ENCODE measurements around the gene SLAMF6.

DNA sequence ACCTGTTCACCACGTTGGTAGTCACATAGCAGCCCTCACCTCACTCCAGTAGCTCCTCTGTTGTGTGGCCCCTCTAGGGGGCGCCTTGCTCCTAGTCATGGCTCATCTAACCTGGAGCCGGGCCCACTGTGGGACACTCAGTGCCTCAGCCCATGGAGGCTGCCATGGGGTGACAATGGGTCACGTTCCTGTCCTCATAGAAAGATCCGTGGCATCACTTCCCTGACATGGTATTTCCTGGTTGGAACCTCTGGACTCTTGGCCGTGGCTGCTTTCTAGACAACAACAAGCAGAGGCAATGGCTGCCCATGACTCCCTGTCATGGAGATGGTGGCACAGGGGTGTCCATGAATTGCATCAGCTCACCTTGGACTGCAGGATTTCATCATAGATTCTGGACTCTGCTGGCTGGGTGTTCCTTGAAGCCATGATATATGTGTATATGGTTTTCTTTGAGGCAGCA lies 27.5 kb upstream of the SLAMF6 start:
- TF ChIP-seq RAD21 (conservative IDR thresholded peaks at IDR 0.05 in 1 of 2, IDR thresholded peaks at IDR 0.05 in 1 of 2) (no peak), EP300 (IDR thresholded peaks at IDR 0.05) (no peak), NPAS2 (CRISPR knock-in tag; IDR thresholded peaks at IDR 0.05; ENCODE audit: borderline replicate concordance) (no peak), POLR2A (IDR thresholded peaks at IDR 0.05; ENCODE audit: low read length) (no peak), CBX8 (IDR thresholded peaks at IDR 0.05) (no peak), RNF2 (IDR thresholded peaks at IDR 0.05; ENCODE audit: borderline replicate concordance, low read depth) (no peak), CHD2 (IDR thresholded peaks at IDR 0.05; ENCODE audit: low read length, partially characterized antibody) (no peak), KDM1A (IDR thresholded peaks at IDR 0.05; ENCODE audit: low read depth) (no peak)
- TF ChIP-seq, protein P1, sequence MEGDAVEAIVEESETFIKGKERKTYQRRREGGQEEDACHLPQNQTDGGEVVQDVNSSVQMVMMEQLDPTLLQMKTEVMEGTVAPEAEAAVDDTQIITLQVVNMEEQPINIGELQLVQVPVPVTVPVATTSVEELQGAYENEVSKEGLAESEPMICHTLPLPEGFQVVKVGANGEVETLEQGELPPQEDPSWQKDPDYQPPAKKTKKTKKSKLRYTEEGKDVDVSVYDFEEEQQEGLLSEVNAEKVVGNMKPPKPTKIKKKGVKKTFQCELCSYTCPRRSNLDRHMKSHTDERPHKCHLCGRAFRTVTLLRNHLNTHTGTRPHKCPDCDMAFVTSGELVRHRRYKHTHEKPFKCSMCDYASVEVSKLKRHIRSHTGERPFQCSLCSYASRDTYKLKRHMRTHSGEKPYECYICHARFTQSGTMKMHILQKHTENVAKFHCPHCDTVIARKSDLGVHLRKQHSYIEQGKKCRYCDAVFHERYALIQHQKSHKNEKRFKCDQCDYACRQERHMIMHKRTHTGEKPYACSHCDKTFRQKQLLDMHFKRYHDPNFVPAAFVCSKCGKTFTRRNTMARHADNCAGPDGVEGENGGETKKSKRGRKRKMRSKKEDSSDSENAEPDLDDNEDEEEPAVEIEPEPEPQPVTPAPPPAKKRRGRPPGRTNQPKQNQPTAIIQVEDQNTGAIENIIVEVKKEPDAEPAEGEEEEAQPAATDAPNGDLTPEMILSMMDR (IDR thresholded peaks at IDR 0.05) = no peak
- TF ChIP-seq, protein P2, sequence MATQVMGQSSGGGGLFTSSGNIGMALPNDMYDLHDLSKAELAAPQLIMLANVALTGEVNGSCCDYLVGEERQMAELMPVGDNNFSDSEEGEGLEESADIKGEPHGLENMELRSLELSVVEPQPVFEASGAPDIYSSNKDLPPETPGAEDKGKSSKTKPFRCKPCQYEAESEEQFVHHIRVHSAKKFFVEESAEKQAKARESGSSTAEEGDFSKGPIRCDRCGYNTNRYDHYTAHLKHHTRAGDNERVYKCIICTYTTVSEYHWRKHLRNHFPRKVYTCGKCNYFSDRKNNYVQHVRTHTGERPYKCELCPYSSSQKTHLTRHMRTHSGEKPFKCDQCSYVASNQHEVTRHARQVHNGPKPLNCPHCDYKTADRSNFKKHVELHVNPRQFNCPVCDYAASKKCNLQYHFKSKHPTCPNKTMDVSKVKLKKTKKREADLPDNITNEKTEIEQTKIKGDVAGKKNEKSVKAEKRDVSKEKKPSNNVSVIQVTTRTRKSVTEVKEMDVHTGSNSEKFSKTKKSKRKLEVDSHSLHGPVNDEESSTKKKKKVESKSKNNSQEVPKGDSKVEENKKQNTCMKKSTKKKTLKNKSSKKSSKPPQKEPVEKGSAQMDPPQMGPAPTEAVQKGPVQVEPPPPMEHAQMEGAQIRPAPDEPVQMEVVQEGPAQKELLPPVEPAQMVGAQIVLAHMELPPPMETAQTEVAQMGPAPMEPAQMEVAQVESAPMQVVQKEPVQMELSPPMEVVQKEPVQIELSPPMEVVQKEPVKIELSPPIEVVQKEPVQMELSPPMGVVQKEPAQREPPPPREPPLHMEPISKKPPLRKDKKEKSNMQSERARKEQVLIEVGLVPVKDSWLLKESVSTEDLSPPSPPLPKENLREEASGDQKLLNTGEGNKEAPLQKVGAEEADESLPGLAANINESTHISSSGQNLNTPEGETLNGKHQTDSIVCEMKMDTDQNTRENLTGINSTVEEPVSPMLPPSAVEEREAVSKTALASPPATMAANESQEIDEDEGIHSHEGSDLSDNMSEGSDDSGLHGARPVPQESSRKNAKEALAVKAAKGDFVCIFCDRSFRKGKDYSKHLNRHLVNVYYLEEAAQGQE (IDR thresholded peaks at IDR 0.05) = no peak
- TF ChIP-seq, protein P3, sequence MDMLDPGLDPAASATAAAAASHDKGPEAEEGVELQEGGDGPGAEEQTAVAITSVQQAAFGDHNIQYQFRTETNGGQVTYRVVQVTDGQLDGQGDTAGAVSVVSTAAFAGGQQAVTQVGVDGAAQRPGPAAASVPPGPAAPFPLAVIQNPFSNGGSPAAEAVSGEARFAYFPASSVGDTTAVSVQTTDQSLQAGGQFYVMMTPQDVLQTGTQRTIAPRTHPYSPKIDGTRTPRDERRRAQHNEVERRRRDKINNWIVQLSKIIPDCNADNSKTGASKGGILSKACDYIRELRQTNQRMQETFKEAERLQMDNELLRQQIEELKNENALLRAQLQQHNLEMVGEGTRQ (IDR thresholded peaks at IDR 0.05) = no peak

Data from A549 (cell line).